GM21381 (cell line): ENCODE results near the gene CLEC3A.
A peak's percentile ranks its signal among the peaks of the same experiment; 100 is the strongest.
"Not testable (repeated sequence)": the region's sequence is repeated elsewhere in the genome, so short reads cannot be mapped to it uniquely, and the experiment has no call there.

Experiments used
- ATAC-seq: cut with Tn5 transposase; IDR thresholded peaks from one replicate; pipeline ENCODE4 v1.9.1; 2021; ENCODE audit warnings: mild to moderate bottlenecking, moderate library complexity; ENCODE audit not compliant: unreplicated experiment

CLEC3A gene, protein sequence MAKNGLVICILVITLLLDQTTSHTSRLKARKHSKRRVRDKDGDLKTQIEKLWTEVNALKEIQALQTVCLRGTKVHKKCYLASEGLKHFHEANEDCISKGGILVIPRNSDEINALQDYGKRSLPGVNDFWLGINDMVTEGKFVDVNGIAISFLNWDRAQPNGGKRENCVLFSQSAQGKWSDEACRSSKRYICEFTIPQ

GRCh38 chr16:78022347-78023060 is at the start of gene CLEC3A:
Gene CLEC3A (plus strand): TSS chr16:78022548. CDS start chr16:78022627, 79 bp downstream.
- no peak for ATAC-seq

DNA sequence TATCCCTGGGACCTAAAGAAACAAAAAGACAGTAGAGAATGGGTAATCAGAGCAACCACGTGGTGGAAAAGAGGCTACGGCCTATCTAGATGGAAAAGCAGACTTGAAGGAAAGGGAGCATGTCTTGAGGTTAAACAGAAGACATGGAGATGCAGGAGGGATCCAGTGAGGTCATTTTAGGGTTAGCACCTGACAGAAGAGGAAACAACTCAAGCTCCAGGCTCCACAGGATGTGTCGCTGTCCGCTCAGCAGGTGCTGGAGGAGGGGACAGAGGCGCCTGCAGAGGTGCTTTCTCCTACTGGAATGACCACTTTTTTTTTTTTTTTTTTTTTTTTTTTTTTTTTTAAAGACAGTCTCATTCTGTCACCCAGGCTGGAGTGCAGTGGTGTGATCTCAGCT is 47.5 kb upstream of the CLEC3A start:
- no peak for ATAC-seq

DNA sequence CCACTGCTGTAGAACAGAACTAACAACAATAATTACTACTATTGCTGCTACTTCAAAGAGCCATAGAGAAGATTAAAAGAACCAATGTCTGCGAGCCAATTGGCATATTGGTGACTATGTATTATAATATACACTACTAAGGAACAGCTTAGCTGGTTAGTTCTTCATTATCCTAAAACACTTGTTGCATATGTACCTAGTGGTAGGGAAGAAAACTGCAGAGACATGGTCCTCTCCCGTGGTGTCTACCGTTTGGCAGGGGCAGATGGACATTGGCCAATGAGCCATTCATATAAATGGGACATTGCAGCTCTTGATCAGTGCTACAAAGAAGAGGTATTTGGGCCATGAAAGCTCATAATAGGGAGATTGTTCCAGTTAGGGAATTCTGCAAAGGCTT is 46.4 kb upstream of the CLEC3A start:
- ATAC-seq: no peak

GRCh38 chr16:77977339-77977738 is 45.0 kb upstream of the CLEC3A start:
- no peak for ATAC-seq

GRCh38 chr16:77985111-77985510 is 37.2 kb upstream of the CLEC3A start:
- no peak for ATAC-seq

DNA sequence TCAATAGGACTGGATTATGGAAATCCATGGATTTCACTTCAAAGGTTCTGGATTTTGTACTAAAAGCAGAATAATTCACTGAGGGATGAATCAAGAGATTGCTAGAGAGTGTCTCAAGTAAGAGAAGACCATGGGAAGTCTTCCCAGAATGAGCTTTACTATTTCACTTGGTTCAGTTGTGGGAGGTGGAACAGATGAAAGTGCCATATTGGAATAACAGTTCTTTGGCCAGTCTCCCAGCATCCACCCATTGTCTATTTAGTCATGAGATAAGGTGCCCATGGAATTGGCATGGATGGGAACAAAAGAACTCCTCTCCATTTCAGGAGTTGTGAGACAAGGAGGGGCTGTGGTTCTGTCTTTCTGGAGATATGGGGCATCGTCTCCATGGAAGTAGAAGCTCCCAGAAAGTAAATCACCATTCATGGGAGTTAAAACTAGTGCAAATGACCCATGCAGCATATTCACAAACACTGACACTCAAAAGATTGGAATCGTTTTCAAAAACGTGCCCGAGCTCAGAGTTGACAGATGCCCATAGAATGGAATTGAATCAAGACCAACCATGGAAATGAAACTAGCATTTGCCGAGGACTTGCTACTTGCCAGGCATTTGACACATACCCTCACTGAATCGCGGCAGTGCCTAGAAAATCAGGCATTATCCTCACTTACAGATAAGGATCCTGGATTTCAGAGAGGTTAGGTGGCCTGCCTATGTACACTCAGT is 36.2 kb upstream of the CLEC3A start:
- ATAC-seq: no peak

GRCh38 chr16:77987810-77988209 is 34.5 kb upstream of the CLEC3A start:
- ATAC-seq: no peak

GRCh38 chr16:77989846-77990245 is 32.5 kb upstream of the CLEC3A start:
- no peak for ATAC-seq

DNA sequence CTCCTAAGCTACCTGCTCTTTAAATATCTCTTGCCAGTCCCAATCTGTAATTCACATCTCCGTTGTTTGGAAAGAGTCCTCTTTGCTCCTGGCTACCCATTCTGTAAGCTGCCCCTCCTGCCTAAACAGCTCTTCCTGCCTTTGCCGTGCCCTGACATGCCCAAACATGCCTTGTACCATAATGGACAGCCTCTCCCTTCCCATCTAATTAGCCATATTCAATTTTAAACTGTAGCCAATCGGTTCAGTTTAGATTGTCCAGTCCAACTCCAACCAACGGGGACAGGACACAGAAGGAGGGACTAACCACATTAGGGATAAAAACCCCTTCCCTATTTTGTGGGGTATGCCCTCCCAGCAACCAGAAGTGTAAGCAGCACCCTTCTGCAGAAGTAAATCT is 30.6 kb upstream of the CLEC3A start:
- no peak for ATAC-seq

GRCh38 chr16:77992381-77992780 is 30.0 kb upstream of the CLEC3A start:
- not testable (repeated sequence) for ATAC-seq

DNA sequence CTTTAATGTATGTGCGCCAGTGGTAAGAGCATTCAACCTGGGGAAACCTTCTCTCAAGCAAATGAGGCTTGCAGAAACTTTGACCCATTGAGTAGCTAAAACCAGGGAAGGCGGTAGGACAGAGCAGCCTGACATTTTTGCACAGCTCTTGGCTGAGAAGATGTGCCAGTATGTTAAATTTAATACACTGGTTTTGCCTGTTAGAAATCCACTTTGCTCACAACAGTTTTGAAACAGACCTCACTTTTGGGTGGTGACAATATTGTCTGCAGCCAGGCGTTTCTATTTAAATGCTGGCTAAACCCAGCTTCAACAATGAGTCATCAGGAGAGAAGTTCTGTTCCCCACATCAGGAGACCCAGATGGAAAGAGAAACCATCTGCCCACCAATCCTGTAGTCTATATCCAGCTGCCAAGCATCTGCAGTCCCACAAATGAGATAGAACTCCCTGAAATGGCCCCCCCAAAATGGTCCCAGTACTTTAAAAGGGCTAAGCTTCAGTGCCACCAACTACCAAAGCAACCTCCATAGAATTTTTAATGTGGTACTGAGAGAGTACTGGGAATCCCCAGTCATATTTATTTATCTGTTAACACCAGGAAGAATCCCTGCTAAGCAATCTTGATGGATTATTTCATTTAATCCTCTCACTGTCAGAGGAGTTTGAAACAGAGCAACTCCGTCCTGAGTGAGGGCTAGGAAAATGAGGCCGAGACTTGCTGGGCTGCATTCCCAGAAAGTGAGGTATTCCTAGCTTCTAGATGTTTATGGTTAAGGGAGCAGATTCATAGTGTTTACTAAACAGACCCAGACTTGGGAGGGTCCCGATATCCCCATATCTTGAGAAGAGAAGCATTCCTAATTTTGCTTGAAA is 29.0 kb upstream of the CLEC3A start:
- ATAC-seq: no peak

- no peak for ATAC-seq
Measured at GRCh38 chr16:77995843-77996455, 26.4 kb upstream of the CLEC3A start.

- ATAC-seq: no peak
Measured at GRCh38 chr16:77998350-77999023, 23.9 kb upstream of the CLEC3A start.

DNA sequence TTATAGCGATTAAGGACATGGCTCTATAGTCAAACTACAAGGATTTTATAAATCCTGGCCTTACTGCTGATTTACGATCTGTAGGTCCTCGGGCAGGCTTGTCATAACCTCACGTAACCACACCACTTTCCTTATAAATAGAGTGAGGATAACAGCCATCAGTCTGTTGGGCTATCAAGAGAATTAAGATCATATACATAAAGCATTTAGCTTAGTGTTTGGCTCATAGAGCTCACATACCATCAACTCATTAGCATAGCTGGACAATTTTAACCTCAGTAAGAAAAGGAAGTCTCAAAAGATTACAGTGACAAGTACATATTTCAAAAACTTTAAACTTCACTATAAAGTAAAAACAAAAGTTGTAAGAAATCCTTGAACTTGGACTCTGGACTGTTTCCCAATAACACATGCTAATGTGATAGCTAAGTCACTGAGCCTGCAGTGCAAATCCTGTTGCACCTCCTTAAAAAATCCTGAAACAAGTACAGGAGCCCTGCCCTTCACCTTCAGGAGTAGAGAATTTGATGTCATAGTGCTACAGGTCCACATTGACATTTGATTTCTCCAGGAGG is 20.8 kb upstream of the CLEC3A start:
- ATAC-seq: no peak

GRCh38 chr16:78002915-78003538 is 19.3 kb upstream of the CLEC3A start:
- peak; percentile 99 for ATAC-seq

DNA sequence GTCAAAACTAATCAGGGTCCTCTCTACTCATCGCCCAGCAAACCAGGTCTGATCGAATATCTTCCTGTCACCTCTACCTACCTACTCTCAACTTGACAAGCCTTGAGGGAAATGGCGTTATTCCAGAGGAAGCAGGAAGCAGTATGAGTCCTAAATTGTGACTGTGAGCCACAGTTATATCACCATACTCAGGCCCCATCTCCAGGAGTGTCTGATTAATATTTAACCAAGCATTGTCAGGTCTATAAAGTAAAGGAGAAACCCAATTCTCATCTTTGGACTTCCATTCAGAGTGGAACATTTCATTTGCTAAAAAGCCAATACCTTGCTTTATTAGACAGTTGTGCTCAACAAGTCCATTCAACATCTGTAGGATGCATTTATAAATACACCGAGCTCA is 17.8 kb upstream of the CLEC3A start:
- ATAC-seq: no peak

GRCh38 chr16:78005881-78006280 is 16.5 kb upstream of the CLEC3A start:
- ATAC-seq: no peak

GRCh38 chr16:78007121-78007520 is 15.2 kb upstream of the CLEC3A start:
- ATAC-seq: no peak

GRCh38 chr16:78024159-78024558 is 1.8 kb downstream of the CLEC3A start:
- no peak for ATAC-seq
